T-helper 1 cell treated with Interleukin-12 subunit alpha and Interleukin-12 subunit beta and Interleukin-4 antibody, amounts not matched to agents 30 ng/mL and 1 ng/mL, for 36 hours (primary cell): ENCODE data around the gene CNDP1. TPM values are rescaled to one million over a fixed set of nuclear protein-coding genes. Genes with fewer than 3 reads are reported as not detected.

ENCODE experiments used
- intact Hi-C: fragments of 100-400 bp; cut with micrococcal nuclease; formaldehyde crosslinking; loops from one replicate; pipeline ENCODE4 v1.15.1; 2024
- total RNA-seq: library from RNA; stranded (reverse); gene quantifications from 2 replicates; pipeline ENCODE4 v1.2.3, GENCODE V29; 2022

CNDP1 gene
- total RNA-seq, 1 donor from 2014 or later = not detected

GRCh38 chr18:74505776-74506175 lies 28.5 kb upstream of the CNDP1 start:
- intact Hi-C loops = no loop called here

GRCh38 chr18:74506448-74507084 lies 27.7 kb upstream of the CNDP1 start:
- intact Hi-C loops = no loop called here

GRCh38 chr18:74507097-74507881 lies 27.0 kb upstream of the CNDP1 start:
- intact Hi-C loops = no loop called here

GRCh38 chr18:74507927-74508326 lies 26.4 kb upstream of the CNDP1 start:
- intact Hi-C loops = no loop called here

- intact Hi-C loops = no loop called here
Observed at GRCh38 chr18:74508366-74508765, 25.9 kb upstream of the CNDP1 start.

- intact Hi-C loops = no loop called here
Observed at GRCh38 chr18:74508821-74509225, 25.5 kb upstream of the CNDP1 start.

GRCh38 chr18:74509856-74510769 lies 24.2 kb upstream of the CNDP1 start:
- intact Hi-C loops = no loop called here

GRCh38 chr18:74510770-74511095 lies 23.6 kb upstream of the CNDP1 start:
- intact Hi-C loops = no loop called here

- intact Hi-C loops = no loop called here
Observed at GRCh38 chr18:74511823-74512222, 22.5 kb upstream of the CNDP1 start.

- intact Hi-C loops = no loop called here
Observed at GRCh38 chr18:74512321-74513053, 21.8 kb upstream of the CNDP1 start.

GRCh38 chr18:74513149-74513882 lies 21.0 kb upstream of the CNDP1 start:
- intact Hi-C loops = no loop called here

GRCh38 chr18:74513883-74514205 lies 20.5 kb upstream of the CNDP1 start:
- intact Hi-C loops = no loop called here

GRCh38 chr18:74514860-74515495 lies 19.3 kb upstream of the CNDP1 start:
- intact Hi-C loops = no loop called here

GRCh38 chr18:74515620-74516231 lies 18.6 kb upstream of the CNDP1 start:
- intact Hi-C loops = no loop called here

- intact Hi-C loops = no loop called here
Observed at GRCh38 chr18:74516271-74517235, 17.7 kb upstream of the CNDP1 start.

GRCh38 chr18:74517236-74517630 lies 17.1 kb upstream of the CNDP1 start:
- intact Hi-C loops = no loop called here

GRCh38 chr18:74518456-74519295 lies 15.6 kb upstream of the CNDP1 start:
- intact Hi-C loops = no loop called here
